Colon (tissue), 2 donors: ENCODE results near the gene C2orf72.
"Not testable (repeated sequence)": the region's sequence is repeated elsewhere in the genome, so short reads cannot be mapped to it uniquely, and the experiment has no call there.

Experiments
- FAIRE-seq: peaks from 2 replicates; lab custom pipeline; 2012; peaks lifted over from hg19 to GRCh38; lab: Jason Lieb, UNC
- donor health status: control.
- donor health status: control.

The C2orf72 gene

DNA sequence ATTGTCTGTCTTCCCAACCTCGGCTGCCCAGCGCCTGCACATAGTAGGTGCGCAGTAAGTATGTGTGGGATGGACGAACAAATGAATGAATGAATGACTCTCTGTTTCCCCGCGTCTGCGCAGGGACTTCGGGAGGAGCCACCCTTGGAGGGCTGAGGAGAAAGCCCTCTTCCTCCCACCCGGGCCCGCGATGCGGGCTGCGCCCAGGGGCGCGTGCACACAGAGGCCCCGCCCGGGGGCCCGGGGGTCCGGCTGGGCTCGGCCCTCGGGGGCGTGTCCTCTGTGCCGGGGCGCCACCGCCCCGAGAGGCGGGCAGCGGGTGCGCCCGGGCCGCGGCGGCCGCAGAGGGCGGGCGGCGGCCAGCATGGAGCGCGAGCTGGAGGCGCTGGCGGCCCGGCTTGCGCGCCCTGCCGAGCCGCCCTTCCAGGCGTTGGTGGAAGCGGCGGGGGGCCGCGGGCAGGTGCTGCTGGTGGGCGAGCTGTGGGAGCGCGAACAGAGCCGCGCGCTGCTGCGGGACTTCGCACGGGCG lies at the start of gene C2orf72:
C2orf72 (plus strand) TSS at position 322 of the 529 bp plus-strand sequence; CDS start at position 365, 43 bp downstream.
- no peak for FAIRE-seq

DNA sequence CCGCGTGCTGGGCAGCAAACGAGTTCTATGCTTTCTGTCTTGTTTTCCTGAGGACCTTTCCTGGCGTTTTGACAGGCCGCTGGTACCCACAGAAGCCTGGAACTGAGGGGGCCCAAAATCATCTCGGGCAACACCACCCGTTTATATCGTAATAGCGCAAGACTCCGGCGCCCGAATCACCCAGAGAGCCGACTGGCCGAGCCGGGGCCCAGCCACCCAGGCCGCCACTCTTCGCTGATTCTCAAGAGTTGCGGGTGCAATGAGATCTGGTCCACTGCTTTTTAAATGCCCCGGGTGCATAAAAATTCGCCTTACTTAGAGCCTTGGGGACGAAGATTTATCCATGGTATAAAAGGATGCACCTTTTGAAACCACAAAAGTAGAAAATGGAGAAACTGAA lies 47.6 kb upstream of the C2orf72 start:
- FAIRE-seq = no peak

DNA sequence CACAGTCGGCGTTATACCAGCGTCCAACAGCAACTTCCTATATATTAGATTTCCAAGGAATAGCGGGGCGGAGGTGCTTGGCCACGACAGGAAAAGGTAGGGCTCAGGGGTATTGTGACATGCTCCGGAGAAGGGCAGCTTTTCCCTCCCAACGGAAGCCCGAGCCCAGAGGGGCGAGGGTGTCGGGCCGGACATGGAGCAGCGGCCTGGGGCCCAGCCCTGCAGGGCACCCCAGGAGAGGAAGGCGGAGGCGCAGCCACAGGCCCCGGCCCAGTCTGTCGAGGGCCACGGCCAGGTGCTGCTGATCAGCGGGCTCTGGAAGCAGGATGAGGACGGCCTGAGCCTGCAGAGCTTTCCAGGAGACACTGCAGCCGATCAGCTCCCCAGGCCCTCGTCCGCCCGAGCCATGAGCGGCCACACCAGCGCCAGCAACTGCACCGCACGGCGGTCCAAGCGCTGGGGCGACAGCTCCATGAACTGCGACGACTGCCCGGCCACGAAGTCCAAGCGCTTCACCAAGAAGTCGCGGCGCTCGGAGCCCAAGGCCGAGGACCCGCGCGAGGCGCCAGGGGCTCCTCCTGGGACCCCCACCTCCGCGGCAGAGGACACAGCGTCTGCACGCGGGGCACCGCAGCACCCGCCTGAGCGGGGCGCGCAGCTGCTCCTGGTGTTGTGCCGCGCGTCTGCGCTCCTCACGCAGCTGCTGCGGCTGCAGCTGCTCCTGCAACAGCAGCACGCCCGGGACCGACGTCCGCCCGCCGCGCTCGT lies 47.0 kb upstream of the C2orf72 start:
- no peak for FAIRE-seq

DNA sequence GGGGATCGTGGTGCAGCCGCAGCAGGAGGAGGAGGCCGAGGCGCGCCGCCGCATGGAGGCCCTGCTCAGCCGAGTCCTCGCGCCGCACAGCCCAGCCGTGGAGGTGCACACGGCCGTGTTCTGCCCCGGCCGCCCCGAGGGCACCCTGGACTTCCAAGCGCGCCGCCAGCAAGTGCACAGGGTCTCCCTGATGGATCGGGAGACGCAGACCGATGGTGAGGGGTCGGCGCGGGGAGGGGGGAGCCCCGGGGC lies 46.5 kb upstream of the C2orf72 start:
- FAIRE-seq = no peak

DNA sequence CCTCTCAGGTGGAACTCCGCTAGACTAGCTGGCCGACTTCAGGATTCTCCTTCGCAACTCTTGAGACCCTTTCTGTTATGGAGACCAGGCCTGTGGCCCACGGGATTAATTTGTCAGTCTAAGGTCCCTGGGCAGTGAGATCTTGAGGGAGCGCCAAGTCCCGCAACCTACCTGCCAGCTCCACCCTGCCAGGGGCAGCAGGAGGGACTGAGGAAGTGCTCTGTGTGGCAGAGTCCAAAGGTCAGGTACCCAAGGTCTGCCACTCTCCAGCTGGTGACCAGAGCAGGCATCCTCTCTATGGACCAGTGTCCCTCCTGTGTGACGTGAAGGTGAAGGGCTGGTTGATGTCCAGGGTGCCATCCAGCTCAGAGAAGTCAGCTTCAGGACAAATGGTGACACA lies 45.7 kb upstream of the C2orf72 start:
- FAIRE-seq = no peak

DNA sequence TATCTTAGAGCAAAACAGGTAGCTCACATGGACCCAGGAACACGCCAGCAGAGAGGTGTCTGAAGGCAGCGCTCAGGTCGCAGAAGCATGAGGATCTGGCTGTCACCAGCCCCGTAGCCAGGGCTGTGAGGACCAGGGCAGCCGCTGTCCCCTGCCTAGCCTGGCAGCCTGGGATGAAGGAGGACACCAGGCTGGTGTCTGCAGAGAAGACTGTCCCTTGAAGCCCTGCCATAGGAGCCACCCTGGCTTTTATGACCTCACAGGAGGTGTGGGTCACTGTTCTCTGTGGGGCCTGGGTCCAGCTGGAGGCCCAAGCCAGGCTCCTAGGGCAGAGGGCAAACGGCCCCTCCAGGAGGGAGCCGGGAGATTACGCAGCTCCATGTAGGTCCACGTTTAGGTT lies 41.5 kb upstream of the C2orf72 start, which contains the start of gene SPATA3:
SPATA3 (plus strand) TSS at position 301 of the 400 bp plus-strand sequence. CDS start 113 bp downstream, outside the sequence.
- FAIRE-seq = no peak

DNA sequence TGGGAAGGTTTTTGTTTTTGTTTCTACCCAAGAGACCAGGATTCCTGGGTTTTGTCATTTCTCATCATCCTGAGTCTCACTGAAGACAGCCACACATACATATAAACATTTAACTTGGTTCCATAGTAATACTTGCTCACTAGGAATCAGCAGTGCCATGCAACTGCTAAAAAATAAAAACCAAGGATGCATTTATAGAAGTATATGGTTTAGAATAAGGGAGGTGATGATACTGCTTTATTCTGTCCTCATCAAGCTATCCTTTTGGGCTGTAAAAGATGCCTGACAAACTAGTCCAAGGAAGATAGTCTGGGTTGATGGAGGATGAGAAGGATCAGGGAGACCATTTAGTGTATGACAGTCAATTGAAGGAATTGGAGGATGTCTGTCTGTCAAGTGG lies 40.7 kb upstream of the C2orf72 start:
- FAIRE-seq = no peak

DNA sequence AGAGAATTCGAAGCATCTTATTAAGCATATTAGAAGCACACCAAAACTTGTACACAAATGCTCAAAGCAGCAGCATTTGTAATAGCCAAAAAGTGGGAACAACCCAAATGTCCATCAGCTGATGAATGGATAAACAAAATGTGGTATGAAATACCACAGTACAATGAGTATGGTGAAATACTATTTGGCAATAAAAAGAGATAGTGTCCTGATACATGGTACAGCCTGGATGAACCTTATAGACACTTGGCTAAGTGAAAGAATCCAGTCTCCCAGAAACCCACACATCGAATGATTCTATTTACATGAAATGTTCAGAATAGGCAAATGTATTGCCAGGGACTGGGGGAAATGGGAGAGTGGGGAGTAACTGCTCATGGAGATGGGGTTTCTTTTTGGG lies 38.4 kb upstream of the C2orf72 start:
- FAIRE-seq = no peak

DNA sequence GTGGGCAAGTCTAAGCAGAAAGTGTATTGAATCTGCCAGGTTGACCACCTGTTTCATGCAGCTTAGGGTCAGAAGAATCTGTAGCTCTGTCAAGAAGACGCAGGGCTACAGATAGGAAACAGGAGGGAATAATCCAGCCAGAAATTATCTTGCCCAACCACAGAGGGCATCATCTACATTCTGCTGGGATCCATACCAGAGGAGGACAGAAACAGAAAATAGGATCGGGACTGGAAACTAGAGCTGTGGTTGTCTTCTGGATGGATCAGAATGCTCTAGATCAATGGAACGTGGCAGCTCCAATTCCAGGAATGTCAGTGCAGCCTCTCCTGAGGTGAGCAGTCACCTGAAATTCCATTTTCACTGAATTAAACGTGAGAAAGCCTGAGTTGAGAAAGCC lies 37.8 kb upstream of the C2orf72 start:
- no peak for FAIRE-seq

DNA sequence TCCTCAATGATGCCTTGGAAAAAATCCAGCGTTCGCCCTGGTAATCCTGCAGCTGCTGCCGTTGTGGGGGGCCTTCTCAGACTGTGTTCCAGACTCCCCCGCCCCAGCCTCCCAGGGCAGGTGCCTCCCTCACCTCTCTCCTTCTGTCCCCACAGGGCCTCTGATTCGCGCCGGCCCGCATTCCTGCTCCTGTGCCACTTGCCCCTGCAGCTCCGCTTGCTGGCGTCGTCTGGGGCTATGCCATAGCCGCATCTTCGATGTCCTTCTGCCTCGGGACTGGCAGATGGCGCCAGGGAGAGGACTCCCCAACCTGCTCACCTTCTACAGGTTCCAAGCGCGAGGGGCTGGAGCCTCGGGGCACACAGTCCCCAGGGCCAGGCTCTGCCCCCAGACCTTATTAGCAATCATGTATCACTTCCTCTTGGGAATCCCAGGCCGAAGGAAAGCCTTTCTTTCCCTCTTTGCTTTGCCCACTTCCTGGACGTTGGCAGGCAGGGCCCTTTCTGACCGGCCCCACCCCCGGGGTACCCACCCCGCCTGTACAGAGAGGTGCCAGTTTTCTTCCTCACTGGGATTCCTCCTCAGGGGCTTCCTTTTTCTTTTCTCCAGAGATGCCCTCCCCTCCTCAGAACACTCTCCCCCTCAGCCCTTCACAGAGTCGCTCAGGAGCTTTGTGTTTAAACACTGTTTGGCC lies 37.0 kb upstream of the C2orf72 start:
- FAIRE-seq = no peak

DNA sequence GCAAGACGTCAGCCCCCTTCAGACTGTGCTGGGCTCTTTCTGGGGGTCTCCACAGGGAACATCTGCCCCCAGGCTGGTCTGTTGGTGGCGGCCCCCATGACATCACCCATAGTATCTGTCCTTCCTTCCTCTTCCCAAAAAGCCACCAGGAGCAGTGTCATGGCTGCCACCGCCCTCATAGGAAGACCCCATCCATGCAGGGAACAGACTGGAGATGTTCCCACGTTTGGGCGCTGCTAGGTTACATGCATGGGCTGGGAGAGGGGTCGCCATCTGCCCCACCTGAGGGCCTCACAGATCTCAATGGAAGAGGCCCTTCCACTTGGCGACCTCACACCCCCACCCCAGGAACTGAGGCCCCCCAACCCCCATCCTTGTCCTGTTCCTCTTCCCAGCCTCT lies 36.3 kb upstream of the C2orf72 start:
- no peak for FAIRE-seq

DNA sequence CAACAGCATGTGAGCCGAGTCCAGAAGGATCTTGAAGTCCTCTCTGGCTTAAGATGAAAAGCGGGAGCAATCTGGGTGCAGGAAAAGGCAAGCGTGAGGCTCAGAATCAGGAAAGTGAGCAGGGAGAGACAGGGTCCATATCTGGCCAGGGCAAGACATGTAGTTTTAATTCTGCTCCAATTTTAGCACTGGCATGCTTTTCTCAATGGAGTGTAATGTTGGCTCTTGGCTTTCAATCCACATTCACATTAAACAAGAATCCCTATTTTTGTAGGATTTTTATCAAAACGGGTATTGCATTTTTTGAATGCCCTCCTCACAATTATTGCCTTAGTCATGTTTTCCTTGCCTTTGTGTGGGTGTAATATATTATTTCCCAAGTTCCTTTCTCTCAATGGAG lies 35.4 kb upstream of the C2orf72 start:
- no peak for FAIRE-seq

DNA sequence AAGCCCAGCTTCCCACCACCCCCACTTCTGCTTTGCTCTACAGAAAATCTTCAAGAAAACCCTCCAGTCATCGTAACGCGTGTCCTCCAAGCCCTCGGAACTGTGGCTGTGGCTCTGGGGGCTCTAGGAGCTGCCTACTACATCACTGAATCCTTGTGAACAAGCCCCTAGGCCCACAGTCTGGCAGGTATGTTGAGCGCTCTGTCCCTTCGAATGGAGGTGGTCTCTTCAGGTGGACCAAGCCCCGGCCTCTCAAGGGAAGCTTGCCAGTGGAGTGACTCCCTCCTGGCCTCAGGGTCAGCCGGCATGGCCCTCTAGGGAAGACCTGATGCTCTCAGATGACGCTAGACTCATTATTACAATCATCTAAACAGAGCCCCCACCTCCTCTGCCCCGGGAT lies 34.7 kb upstream of the C2orf72 start:
- FAIRE-seq = no peak

DNA sequence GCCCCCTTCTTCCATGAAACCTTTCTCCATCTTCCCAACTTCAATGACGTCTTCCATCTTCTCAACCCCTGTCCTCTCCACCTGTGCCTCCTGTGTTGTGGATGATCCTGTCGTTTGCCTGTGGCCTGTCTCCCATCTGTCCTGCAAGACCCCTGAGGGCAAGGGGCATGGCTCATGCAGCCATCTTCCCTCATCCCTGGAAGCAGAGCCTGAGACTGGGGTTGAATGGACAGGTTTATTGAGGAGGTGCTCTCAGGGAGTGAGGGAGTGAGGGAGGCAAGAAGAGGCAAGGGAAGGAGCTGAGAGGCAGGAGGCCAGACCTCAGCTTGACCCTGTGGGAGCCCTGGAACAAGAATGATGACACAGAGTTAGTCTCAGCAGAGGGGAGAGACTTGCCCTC lies 34.1 kb upstream of the C2orf72 start:
- no peak for FAIRE-seq

DNA sequence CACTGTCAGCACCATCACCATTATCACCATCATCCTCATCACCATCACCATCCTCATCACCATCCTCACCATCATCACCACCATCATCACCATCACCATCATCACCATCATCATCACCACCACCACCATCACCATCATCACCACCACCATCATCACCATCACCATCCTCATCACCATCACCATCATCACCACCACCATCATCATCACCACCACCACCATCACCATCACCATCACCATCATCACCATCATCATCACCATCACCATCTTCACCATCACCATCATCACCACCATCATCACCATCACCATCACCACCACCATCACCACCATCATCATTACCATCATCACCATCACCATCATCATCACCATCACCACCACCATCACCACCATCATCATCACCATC lies 32.4 kb upstream of the C2orf72 start:
- not testable (repeated sequence) for FAIRE-seq

DNA sequence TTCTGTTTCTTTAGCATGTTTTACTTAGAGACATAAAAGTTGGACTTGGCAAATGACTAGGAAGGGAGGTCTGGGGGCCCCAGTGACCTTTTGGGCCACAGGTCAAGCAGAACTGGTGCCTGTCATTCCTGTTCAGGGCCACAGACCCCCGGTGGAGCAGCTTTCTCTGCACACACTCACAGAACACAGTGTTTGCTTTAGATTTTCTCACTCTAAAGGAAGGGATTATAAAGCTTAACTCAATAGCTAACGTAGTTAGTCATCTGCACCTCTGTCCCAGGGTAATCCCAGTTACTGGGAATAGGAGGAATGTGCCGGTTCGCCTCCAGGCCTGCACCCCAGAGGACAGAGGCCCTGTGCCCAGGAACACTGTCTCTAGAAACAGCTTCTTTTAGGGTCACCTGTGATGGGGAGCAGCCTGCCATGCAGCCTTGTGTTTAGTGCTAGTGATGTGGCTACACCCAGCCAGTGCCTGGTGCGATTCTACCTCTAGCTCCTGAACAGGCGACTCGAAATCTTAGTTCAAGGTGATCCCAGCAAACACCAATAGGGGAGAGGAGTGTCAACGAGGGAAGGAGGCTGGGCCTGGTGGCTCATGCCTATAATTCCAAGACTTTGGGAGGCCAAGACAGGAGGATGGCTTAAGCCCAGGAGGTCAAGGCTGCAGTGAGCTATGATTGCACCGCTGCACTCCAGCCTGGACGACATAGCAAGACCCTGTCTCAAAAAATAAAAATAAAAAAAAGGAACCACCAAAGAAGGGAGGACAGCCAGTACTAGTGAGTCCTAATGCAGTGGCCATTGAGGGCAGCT lies 29.8 kb upstream of the C2orf72 start:
- FAIRE-seq = no peak

DNA sequence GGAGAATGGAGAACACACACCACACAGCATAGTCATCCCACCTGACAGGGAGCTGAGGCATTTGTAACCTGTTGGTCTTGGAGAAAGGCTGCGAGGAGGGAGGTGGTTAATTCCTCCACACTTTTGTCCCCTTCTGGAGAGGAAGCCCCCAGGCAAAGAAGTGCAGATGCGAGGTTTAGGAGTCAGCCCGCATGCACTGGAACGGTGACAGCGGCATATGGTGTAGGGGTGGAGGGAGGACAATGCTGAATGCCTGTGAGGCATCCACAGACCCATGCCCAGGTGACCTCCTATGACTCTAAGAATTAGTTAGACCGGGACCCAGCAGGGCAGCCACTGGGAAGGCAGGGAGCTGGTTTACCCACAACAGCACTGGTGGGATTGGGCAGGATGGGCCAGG lies 29.2 kb upstream of the C2orf72 start:
- no peak for FAIRE-seq

DNA sequence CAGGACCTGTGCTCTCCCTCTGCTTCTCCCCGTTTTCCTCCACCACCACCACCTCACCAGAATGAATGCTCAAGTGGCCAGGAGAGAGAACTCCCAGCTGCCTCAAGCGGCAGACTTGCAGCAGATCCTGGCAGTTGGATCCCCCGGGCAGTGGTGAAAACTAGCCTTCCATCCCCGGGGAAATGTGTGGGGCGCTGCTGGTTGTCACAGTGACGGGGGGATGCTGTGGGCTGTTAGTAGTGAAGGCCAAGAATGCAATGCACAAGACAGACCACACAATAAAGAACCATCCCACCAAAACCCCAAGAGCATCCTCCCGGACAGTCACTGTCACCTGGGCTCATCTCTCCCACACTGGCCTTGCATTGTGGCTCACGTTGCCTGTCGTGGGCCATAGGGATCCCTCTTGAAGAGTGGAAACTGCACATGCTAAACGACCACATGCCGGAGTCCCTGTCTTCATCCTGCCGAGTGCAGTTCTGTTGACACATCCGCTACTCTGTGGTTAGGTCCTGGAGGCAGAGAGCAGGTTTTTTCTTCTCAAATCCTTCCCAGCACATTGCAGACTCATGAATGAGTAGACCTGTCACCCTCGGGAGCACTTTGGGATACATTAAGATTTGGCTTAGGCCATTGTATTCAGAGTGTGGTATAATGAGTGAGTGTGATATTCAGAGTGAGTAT lies 27.9 kb upstream of the C2orf72 start:
- no peak for FAIRE-seq

DNA sequence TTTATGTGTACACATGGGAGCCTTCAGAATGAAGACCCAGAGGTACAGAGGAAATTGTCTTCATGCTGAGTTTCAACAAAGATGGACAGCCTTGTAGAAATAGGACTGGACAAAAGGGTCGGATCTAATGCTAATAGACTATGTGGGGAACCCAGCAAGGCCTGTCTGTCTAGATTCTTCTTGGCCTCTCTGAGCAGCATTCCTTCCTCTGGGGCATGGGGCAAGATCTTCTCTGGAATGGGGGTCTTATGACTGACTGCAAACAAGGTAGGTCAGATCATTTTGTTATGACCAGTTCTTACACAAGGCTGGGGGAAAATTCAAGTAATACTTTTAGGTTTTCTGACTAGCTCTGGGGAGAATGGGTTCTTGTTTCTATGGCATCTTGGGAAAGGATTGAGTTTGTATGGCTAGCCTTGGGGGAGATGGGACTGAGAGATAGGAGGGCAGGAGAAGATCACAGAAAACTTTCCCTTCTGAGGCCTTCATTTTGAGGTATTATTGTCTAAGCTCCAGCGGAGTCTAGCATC lies 27.1 kb upstream of the C2orf72 start:
- FAIRE-seq = no peak

DNA sequence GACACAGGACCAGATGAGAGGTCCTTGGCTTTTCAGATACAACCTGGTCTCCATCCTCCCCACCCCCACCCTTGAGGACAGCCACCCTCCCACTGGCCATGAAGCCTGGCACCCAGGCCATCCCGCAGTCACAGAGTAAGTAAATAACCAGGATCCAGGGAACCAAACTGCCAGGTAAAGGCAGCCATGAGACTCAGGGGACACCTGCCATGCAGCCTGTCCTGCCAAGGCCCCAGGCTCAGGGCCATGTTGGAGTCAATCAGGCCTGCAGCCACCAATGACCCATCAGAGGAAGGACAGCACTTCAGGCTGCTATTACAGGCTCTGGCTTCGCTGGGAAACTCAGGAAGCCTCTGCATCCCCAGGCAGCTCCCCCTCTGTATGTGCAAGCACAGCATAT lies 25.8 kb upstream of the C2orf72 start:
- no peak for FAIRE-seq

DNA sequence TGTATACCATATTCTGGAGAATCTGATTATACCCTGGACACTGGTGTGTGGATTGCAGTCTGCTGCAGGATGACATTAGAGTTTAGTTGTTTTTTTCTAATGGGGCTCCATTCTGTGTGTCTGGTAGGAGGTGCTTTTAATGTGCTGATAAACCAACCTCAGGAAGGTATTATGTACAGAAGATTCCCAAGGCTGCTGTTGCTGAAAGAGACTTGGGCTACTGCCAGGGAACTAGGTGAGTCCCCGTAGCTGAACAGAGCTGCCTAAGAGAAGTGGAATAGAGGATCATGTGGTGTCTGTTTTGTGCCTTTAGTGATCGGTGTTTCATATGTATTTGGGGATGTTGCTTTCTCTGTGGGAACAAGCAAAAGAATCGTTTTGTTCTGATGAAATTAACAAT lies 24.9 kb upstream of the C2orf72 start:
- no peak for FAIRE-seq

DNA sequence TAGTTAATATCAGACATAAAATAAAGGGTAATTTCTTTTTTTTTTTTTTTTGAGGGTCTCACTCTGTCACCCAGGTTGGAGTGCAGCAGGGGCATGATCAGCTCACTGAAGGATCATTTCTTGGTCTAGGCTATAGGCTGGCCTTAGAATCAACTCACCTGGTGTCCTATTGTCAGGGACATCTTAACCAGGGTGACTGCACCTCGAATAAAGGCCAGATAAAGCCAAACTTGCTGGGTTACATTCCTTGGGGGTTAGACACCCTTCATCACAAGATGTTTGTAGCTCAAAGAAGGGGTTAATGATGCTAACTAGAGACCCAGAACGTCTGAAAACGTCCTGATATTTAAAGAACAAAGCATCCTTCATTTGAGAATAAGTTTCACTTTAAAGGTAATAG lies 23.5 kb upstream of the C2orf72 start:
- FAIRE-seq = no peak
